M059J (cell line): Measurements from ENCODE around the gene MTTP. TPM values are rescaled to one million over a fixed set of nuclear protein-coding genes. Genes with fewer than 3 reads are reported as not detected.
A peak's percentile ranks its signal among the peaks of the same experiment; 100 is the strongest.

ENCODE experiments used
- DNase-seq: peaks from one replicate; pipeline ENCODE4 v3.0.0-alpha.2; 2012; ENCODE audit warnings: low read depth
- total RNA-seq: library from RNA; depleted of rRNA; stranded (reverse); fragments of >200 nt; shearing (Covaris generic); gene quantifications from 2 replicates; pipeline ENCODE4 v1.2.3, GENCODE V29; 2014

The MTTP gene
- total RNA-seq, 1 experiment from 2014 or later = 1.9 TPM

DNA sequence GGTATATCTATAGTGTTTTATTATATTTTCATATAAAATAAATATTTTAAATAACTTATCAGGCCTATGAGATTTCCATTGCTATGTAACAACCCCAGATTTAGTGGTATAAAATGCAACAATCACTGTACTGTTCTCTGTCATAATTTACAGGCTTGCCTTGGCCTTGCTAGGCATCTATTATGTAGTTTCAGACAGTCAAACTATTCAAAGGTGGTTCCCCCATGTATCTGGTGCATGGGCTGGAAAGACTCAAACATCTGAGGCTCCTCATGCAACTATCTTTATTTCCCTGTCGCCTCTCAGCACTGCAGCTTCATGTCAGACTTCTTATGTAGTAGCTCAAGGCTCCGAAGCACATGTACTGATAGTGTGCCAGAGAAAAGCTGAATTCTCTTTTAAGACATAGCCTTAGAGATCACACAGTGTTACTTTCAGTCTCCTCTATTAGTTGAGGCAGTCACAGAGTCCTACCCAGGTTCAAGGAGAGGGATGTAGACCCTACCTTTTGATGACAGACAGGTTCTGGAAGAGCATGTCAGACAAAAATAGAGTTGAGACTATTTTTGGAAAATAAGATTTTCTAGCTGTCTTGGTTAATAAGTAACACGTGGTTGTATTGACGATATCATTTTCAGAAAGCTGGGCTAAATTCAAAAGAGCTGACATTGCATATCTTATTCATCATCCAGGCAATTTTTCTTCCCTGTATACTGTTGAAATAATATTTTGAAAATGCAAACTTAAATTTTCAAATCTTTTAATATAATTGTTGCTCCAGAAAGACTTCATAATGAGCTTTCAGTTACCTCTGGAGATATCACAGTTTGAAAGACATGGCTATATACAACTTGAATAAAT, 19.4 kb downstream of the MTTP start:
- DNase-seq = no peak

DNA sequence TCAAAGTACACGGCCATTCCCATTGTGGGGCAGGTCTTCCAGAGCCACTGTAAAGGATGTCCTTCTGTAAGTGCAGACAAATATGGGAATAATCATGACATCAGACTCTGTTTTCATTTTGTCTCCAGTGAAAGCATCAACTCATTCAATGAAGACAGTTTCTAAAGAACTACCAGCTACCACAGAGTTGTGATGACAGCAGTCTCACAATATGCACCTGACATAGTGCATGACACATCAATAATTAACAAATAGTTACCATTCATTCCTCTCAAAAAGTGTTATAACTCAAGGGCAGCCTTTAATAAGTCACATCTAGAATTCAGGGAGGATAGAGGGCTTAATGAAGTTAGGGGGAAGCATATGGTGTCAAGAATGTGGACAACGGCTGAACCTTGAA, 20.2 kb downstream of the MTTP start:
- no peak for DNase-seq

DNA sequence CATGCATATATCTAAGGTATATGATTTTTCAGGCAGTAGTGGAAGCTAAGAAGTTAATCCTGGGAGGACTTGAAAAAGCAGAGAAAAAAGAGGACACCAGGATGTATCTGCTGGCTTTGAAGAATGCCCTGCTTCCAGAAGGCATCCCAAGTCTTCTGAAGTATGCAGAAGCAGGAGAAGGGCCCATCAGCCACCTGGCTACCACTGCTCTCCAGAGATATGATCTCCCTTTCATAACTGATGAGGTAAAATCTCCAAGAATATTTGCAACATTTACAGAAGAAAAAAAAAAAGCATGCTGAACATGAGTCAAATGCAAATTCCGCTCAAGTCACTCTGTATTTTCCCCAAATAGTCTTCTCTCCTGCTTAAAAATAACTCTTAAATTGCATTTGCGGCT, 32.1 kb downstream of the MTTP start:
- no peak for DNase-seq

DNA sequence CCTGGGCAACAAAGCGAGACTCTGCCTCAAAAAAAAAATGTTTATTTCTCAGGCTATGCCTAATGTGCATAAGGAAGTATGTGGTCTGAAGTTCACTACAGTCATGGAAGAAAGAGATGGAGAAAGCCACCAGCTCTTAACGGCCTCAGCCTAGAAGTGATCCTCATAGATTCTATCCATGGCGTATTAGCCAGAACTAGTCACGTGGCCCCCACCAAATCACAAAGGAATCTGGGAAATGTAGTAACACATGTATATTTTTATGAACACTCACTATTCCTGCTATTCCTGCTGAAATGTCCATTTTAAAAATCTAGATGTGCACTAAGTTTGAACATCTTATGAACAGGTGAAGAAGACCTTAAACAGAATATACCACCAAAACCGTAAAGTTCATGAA, 33.8 kb downstream of the MTTP start:
- DNase-seq = no peak

DNA sequence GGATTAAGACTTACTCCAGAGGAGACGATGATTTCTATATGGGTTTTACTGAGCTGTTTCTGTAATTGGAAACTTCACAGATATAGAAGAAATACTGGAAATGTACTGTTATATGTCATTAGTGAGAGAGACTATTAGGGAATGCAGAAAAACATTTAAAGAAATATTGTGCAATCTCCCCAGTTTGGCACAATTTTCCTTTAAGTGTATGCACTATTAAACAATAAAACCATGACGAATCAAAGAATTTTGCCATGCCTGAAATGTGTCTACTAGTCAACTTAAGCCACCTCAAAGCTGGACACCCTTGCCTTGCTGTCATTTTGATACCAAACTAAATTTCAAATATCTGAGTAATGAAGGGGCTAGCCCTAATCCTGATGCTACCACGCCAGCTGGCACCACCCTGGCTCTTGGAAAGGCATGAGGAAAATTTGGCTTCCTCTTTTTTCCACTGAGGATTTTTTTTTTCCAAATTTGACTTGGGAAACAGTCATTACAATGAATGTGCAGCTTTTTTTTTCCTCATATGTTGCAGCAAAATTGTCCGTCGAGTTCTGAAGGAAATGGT, 36.1 kb downstream of the MTTP start:
- DNase-seq = peak; percentile 46

DNA sequence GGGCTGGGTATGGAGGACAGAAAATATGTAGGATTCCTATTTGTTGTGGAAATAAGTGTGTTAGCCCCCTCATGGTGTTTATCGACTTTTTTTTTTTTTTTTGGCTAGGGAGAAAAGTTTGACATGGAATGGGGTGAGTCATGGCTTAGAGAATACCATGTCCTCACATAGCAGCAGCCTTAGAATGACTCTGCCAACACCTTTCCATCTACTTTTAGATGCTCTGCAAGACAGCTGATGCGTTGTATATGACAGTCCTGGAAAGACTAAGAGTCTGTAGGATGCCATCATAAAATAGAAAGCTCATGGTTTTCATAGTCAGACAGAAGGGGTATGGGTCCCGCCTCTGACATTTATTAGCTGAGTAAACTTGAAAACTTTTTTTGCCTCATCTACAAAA, 37.7 kb downstream of the MTTP start:
- DNase-seq = peak; percentile 5

DNA sequence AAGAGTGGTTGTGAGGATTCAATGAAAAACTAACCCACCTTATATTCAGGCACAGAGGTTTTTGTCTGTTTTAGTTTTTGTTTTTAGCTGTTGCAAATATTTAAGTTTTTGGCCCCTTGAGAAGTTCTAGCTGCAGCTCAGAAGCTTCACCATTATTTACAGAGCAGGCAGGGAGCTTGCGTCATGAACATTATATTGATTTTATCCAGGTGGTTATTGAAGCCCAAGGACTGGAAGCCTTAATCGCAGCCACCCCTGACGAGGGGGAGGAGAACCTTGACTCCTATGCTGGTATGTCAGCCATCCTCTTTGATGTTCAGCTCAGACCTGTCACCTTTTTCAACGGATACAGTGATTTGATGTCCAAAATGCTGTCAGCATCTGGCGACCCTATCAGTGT, 38.1 kb downstream of the MTTP start:
- DNase-seq = no peak

DNA sequence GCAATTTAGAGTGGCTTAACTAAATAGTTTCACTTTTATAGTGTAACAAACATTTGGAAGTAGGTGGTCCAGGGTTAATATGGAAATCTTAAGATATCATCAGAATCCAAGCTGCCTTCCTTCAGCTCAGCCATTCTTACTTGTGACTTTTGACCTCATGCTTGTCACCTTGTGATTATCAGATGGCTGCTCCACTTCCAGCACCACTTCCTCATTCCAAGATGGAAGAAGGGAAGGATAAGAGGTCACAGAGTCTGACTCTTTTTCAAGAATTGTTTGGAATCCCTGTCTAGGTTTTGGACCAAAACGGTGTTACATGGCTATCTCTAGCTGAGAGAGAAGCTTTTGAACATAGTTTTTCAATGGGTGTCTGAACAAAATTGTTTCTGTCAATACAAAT, 39.9 kb downstream of the MTTP start:
- DNase-seq = no peak

DNA sequence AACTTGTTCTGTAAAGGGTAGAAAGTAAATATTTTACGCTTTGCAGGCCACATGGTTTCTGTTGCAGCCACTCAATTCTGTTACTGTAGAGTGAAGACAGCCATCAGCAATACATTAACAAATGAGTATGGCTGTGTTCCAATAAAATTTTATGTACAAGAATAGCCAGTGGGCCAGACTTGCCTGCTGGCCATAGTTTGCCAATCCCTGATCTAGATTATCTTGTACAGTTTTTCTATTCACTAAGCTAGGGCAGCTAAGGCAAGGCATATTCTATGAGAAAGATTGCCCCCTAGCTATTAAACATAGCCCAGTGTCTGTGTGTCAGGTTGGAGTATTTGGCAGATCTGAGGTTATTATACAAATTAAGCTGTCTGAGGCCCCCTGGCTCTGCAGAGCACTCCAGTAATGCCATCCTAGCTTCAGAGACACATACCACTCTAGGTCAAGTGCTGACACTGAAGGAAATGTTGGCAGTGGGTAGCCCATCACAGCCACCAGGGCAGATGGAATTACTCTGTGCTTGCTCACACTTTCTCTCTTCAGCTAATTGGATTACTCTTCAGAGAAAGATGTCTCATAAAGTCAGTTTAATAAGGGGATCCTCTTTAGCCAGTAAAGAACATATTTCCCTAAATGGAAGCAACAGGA, 40.7 kb downstream of the MTTP start:
- DNase-seq = no peak

DNA sequence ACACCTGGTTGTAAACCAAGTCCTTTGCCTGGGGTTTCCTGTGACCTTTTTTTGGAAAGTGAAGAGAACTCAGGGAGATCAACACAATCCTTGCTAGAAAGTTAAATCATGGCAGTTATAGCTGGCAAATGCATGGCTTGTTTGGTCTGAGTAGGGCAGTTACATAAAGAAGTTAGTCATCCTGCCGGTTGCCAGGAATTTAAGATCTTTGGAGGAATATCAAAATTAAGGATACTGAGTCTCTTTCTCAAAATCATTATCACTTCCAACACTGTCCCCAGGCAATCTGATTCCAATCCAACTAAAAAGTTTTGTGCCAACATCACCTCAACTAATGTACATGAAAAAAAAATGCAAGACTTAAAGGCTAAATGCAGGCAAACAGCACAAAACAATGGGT, 42.8 kb downstream of the MTTP start:
- peak; percentile 30 for DNase-seq

DNA sequence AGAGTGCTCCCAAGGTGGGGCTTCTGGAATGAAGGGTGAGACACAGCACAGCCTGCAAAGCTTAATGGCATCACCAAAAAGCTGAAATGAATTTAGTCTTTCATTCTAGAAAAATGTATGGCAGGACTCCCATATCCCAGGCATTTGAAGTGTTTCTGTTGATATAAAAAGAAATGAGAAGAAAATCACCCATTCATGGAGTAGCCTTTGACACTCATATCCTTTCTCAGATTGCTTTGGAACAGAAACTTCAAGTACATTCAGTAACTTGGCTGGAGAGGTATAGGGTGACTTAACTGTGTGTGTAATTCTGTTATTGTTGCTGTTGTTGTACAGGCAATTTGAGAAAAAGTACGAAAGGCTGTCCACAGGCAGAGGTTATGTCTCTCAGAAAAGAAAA, 47.7 kb downstream of the MTTP start:
- no peak for DNase-seq

DNA sequence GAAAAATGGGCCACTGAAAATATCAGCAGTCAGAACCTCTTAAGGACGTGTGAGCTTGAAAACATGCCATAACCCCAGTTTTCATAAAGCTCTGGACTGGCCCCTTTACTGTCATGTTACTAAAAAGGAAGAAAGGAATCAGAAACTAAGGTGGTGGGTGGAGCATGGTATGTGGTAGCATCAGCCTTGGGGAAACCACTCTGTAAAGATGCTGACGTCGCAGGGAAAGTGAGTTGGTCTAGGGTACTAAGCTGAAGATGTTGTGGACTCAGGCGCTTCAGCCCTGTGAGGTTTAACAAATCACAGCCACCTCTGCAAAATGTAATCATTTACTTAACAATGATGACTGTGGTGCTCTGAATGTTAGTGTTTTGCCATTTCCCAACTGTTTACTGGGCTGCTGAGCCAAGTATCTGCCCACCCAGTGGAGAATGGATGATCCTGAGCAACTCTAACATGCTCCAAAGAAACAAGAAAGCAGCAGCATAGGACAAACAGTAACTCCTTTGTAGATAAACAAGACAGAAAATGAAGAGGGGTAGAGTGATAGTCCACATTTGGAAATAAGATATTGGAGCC, 49.6 kb downstream of the MTTP start:
- no peak for DNase-seq

DNA sequence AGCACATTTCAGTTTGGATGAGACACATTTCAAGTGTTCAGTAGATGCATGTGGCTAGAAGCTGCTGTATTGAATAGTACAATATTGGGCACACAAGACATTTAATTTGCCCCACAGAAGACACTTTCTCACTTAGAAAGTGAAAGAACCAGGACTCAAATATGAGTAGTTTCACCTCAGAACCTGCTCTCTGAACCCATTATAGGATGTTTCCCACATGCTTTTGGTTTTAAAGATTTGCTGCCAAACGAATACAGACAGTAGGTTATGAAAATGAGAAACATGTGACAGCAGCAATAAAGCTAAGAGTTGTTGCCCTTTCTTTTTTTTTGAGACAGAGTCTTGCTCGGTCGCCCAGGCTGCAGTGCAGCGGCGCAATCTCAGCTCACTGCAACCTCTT, 50.7 kb downstream of the MTTP start:
- no peak for DNase-seq

DNA sequence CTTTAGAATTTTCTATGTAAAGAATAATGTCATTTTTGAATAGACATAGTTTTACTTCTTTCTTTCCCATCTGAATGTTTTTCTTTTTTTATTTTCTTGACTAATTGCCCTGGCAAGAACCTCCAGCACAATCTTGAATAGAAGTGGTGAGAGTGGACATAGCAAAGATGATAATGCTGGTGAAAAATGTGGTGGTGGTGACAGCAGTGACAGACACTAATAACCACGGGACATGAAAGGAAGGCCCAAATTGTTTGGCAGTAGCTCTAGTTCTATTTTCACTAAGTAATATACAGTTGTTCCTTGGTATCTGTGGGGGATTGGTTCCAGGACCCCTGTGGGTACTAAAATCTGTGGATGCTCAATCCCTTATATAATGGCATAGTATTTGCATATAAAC, 53.4 kb downstream of the MTTP start:
- no peak for DNase-seq

DNA sequence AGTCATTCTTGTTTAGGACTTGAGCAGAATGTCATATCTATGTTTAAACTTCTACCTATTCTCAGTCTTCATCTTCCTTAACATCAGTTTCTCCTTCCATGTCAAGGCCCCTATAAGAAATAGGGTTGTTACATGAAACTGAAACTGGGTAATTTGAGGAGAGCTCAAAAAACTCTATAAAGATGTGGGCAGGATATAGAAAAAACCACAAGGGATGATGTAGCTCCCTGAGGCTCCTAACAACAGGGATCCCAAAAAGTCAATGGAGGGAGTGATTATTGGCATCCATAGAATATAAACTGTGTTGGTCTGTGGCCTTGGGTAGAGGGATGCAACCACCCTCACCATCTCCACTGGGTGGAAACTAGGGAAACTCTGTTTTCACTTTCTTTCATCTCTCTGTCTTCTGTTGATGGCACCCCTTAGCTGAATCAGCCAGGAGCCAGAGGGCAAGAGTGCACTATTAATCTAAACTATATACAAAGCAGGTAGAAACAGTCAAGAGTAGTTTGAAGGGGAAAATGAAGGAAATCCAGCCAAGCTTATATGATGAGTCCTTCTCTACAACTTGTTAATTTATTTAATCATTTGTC, 55.4 kb downstream of the MTTP start:
- peak; percentile 67 for DNase-seq

DNA sequence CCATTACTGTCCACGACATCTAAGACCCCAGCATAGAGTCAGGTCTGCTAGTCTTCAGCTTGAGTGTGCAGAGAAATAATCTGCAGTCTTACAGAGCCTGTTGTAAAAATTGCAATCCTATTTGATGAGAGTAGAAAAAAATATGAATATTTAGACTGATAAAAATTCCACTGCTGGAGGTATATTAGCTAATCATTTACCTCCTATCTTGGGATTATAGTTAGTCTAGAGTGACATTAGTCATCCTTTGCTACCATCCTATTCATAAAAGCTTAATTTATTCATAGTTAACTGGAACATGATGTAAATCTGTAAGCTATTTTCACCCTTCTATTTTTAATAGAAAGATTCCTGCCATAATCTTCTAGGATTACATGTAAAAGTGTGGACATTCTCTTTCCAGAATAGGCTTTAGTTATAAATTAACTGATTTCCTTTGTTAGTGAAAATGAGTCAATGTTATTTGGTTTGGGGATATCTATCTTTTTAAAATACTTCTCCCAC, 56.3 kb downstream of the MTTP start:
- DNase-seq = no peak

DNA sequence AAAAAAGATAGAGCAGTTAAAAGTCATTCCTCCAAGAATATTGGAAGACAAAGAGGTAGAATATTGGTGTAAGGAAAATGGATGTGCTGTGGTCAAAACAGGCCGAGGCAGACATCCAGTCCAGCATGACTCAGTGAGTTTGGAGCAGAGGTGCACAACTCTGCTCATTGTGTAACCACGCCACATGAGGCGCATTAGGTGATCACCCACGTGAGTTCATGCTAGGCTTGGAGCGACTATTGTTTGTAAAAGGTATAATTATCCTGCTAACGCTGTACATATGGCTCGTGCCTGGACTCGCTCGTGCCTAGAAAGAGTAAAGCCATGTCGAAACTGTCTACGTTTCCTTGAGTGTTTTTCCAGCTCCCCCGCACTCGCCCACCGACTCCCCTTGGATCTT, 59.1 kb downstream of the MTTP start:
- peak; percentile 18 for DNase-seq

DNA sequence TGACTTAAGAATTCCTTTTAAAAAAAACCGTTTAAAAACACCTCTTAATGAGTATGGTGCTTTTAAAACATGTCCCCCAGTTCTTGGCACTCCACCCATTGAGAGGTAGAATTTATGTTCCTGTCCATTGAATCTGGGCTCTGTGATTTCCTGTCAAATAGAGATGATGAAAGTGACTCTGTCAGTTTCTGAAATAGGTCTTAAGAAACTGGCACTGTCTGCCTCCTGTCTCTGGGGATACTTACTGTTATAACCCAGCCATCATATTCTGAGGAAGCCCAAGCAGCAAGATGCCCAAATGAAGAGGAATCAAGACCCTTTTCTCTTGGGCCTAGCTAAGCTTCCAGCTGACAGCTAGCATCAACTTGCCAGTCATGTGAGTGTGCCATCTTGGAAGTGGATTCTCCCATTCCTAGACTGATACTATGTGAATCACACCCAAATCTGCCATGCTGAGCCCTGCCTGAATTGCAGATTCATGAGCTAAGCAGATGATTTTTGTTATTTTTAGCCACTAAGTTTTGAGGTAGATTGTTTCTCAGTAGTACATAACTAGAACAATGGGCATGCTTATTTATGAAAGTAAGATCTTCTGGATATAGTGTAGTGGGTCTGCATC, 60.2 kb downstream of the MTTP start:
- no peak for DNase-seq

DNA sequence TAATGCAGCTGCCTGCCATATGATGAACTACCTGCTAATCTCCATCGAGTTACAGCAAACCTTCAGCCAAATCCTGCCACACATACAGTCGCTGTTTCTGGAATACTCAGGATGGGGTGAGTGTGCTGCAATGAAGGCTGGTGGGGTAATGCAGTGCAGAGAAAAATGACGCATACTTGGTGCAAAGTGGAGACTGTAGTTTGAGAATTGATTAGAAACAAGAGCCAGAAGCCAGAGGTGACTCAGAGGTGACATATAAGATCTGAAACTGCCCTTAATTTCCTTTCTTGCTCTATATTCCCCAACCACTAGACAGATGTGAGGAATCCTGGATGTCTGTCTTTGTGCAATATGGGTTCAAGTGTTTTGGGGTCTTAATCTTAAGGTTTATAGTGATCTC, 61.0 kb downstream of the MTTP start:
- no peak for DNase-seq

DNA sequence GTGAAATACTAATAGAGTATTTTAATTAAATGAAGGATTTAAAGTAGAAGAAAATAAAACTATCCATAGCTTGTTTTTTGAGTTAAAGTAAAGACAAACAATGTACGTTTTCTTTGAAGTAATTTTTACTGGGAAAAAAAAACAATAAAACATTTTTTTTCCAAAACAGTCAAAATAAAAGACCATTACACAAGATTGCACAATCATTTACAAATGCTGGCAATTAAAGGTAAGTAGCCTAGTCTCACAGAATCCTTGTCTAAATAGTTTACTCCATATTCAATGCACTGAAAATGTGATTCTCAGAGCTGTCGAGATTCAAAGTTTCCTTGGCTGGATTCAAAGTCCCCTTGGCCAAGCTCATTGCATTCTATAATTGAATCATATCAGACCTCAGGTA, 61.8 kb downstream of the MTTP start:
- DNase-seq = no peak

DNA sequence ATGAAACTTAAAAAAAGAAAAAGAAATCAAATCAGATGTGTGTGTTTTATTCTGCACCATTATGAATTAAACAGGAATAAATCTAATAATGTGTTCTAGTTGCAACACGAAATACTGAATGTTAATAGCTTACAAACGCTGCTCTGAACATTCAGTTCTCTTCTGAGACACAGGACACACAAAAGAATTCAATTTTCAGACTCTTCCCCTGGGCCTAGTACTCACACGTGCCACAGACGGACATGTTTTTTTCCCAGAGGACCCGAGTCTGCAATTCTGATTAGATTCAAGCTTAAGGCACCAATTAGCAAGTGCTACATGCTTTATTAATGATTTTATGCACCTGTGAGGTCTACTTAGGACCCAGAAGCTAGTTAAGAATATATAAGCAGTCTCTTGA, 62.5 kb downstream of the MTTP start:
- DNase-seq = no peak

DNA sequence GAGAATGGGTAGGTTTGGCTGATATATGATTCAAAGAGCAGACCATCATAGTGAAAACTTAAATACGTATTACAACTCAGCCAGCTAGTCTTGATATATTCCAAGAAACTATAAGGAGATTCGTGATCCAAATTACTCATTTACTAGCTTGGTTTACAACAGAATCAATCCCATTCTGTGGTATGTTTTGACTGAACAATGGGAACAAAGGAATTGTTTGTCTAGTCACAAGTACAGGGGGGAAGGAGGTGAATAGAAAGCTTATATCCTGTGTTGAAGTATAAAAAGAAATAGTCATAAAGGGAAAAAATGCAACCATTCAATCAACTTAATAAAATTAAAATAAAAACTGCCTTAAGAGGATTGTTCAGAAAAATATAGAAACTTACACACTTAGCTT, 66.1 kb downstream of the MTTP start:
- no peak for DNase-seq
